OCI-LY3 (cell line): ENCODE data around the gene TESK2.
A peak's percentile ranks its signal among the peaks of the same experiment; 100 is the strongest.

Experiments used
- H2AFZ ChIP-seq: fragments of 200-600, 300-600 bp; shearing (Covaris generic); 2 replicates; pipeline ENCODE4 v1.6.0; 2014; ENCODE audit warnings: antibody characterized with exemption, low read depth, low read length
- H3K27ac ChIP-seq: fragments of 200-600, 300-600 bp; sonication (generic); 2 replicates; pipeline ENCODE4 v1.5.1; 2014; ENCODE audit warnings: mild to moderate bottlenecking, low read length, moderate library complexity, mixed read lengths
- H3K27me3 ChIP-seq: fragments of 200-600, 300-600 bp; sonication (generic); 2 replicates; pipeline ENCODE4 v1.6.1; 2014; ENCODE audit warnings: low read depth, low read length, mixed read lengths
- H3K36me3 ChIP-seq: fragments of 200-600, 300-600 bp; sonication (generic); replicated peaks from 2 replicates; pipeline ENCODE3; 2014; ENCODE audit warnings: low read depth, low read length, mixed read lengths
- H3K4me1 ChIP-seq: fragments of 300-600, 200-600 bp; sonication (generic); 2 replicates; pipeline ENCODE4 v1.6.1; 2014; ENCODE audit warnings: low read length, mixed read lengths
- H3K4me2 ChIP-seq: fragments of 200-600, 300-600 bp; sonication (generic); 2 replicates; pipeline ENCODE4 v1.6.1; 2014; ENCODE audit warnings: low read length, mixed read lengths
- H3K4me3 ChIP-seq: fragments of 300-600, 200-600 bp; sonication (generic); 2 replicates; pipeline ENCODE4 v1.5.1; 2014; ENCODE audit warnings: antibody characterized with exemption, mild to moderate bottlenecking, low read length, moderate library complexity
- H3K79me2 ChIP-seq: fragments of 300-600, 200-600 bp; shearing (Covaris generic); 2 replicates; pipeline ENCODE4 v1.6.1; 2014; ENCODE audit warnings: mild to moderate bottlenecking, low read length, mixed read lengths
- H3K9ac ChIP-seq: fragments of 300-600, 200-600 bp; shearing (Covaris generic); 2 replicates; pipeline ENCODE4 v1.6.0; 2014; ENCODE audit warnings: mild to moderate bottlenecking, low read length, moderate library complexity
- H3K9me3 ChIP-seq: fragments of 200-600, 300-600 bp; shearing (Covaris generic); 2 replicates; pipeline ENCODE4 v1.6.1; 2014; ENCODE audit warnings: low read length, mixed read lengths; ENCODE audit not compliant: insufficient read depth
- H4K20me1 ChIP-seq: fragments of 200-600, 300-600 bp; sonication (generic); 2 replicates; pipeline ENCODE4 v1.6.1; 2016; ENCODE audit warnings: low read length, mixed read lengths; ENCODE audit not compliant: insufficient read depth
- EZH2phosphoT487 ChIP-seq: fragments of 200-600 bp; shearing (Covaris generic); IDR thresholded peaks from 2 replicates; pipeline ENCODE4 v1.6.1; 2018; ENCODE audit warnings: antibody characterized with exemption, mixed run types, low read depth
- TF ChIP-seq, protein P1 (sequence below): fragments of 200-600, 300-600 bp; sonication (generic); IDR thresholded peaks from 2 replicates; pipeline ENCODE4 v1.5.1; 2014; ENCODE audit warnings: antibody characterized with exemption, low read length, low read depth

TESK2 gene

DNA sequence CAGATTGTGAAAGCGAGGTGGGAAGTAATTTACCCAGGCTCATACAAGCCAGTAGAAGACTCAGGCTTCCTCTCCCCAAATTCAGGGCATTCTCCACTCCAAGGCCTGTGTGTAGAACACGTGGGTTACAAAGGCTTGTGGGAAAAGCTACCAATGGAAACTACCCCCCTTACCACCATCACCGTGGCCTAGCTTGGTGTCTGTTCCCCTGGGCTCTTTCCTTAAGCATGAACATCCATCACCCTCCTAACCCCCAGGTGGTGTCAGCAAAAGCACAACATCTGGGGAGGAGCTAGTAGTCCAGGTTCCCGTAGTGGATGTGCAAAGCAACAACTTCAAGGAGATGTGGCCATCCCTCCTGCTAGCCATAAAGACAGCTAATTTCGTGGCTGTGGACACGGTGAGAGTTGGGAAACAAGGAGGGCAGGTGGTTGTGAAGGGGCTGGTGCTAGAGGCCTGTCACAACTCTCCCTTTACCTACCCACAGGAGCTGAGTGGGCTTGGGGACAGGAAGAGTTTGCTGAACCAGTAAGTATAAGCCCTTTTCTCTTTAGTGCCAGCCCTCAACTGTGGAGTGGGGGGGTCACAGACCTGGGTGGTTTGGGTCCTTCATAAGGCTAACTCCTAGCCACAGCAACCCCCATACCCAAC is 150.0 kb downstream of the TESK2 start:
- no peak overlapping the region for H2AFZ ChIP-seq

GRCh38 chr1:45339789-45340558 is 151.0 kb downstream of the TESK2 start, which contains the start of the genes MUTYH and TOE1:
TSS of gene MUTYH (minus strand) at chr1:45340440. CDS start at chr1:45334505, 5,935 bp downstream.
TSS of gene TOE1 (plus strand) at chr1:45340170. CDS start at chr1:45340253, 83 bp downstream.
- H3K9ac ChIP-seq, result peak within 1 kb of the TSS; percentile 87
- H3K27ac ChIP-seq, result peak within 1 kb of the TSS; percentile 80
- H3K79me2 ChIP-seq, result peaks cover 33% of the 10 kb centered on the region
- H3K4me3 ChIP-seq, result peak within 1 kb of the TSS; percentile 86
- peak within 1 kb of the TSS; percentile 89 for H3K4me2 ChIP-seq
- H3K27me3 ChIP-seq, result no peaks in the 10 kb centered on the region
- H2AFZ ChIP-seq, result peak within 1 kb of the TSS; percentile 6; the same call in 1 of the 2 replicates
- no peak for TF ChIP-seq EZH2phosphoT487
- TF ChIP-seq, protein P1, sequence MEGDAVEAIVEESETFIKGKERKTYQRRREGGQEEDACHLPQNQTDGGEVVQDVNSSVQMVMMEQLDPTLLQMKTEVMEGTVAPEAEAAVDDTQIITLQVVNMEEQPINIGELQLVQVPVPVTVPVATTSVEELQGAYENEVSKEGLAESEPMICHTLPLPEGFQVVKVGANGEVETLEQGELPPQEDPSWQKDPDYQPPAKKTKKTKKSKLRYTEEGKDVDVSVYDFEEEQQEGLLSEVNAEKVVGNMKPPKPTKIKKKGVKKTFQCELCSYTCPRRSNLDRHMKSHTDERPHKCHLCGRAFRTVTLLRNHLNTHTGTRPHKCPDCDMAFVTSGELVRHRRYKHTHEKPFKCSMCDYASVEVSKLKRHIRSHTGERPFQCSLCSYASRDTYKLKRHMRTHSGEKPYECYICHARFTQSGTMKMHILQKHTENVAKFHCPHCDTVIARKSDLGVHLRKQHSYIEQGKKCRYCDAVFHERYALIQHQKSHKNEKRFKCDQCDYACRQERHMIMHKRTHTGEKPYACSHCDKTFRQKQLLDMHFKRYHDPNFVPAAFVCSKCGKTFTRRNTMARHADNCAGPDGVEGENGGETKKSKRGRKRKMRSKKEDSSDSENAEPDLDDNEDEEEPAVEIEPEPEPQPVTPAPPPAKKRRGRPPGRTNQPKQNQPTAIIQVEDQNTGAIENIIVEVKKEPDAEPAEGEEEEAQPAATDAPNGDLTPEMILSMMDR, result no peak
- H4K20me1 ChIP-seq, result no peaks in the 10 kb centered on the region
- peaks cover 9% of the 10 kb centered on the region for H3K4me1 ChIP-seq
- no peaks in the 10 kb centered on the region for H3K9me3 ChIP-seq
- H3K36me3 ChIP-seq, result peaks cover 20% of the 10 kb centered on the region

More for the DNA sequence above, 150.0 kb downstream of the TESK2 start:
- Histone ChIP-seq H3K27ac (peak overlapping the region; percentile 80), H3K4me3 (peak overlapping the region; percentile 86), H3K27me3 (no peaks in the 10 kb centered on the region), H3K9ac (peak overlapping the region; percentile 87), H3K79me2 (peaks cover 33% of the 10 kb centered on the region), H3K9me3 (no peaks in the 10 kb centered on the region), H3K36me3 (peaks cover 20% of the 10 kb centered on the region), H4K20me1 (no peaks in the 10 kb centered on the region), H3K4me2 (peak overlapping the region; percentile 89), H3K4me1 (peaks cover 9% of the 10 kb centered on the region)
- TF ChIP-seq, protein P1, result no peak
- no peak for TF ChIP-seq EZH2phosphoT487

DNA sequence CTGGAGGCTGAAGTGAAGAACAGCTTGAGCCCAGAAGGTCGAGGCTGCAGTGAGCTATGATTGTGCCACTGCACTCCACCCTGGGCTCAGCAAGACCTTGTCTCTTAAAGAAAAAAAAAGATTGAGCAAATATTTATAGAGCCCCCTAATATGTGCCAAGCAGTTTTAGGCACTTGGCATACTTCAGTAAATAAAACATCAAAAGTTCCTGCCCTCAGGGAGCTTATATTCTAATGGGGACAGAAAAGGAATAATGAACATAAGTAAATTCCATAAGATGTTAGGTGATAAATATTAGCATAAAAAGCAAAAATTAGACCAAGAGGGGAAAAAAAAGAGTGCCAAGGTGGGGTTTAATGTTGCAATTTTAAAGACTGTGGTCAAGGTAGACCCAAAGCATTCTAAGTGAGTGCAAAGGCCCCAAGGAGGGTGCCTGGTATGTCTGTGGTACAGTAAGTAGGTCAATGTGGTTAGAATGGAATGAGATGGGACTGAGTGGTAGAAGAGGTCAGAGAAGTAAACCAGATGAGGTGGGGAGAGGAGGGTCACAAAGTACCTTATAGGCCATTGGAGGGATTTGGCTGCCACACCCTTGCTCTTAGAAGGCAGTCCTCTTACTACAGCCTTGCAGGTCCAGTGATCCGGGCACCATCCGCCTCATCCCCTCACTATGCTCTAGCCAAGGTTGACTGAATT is 153.2 kb downstream of the TESK2 start:
- H3K4me2 ChIP-seq, result no peak overlapping the region
- no peaks in the 10 kb centered on the region for H4K20me1 ChIP-seq
- H3K4me1 ChIP-seq, result peaks cover 9% of the 10 kb centered on the region
- peaks cover 33% of the 10 kb centered on the region for H3K79me2 ChIP-seq
- H2AFZ ChIP-seq, result no peak overlapping the region
- H3K9ac ChIP-seq, result no peak overlapping the region
- no peaks in the 10 kb centered on the region for H3K27me3 ChIP-seq
- H3K36me3 ChIP-seq, result peaks cover 16% of the 10 kb centered on the region
- H3K4me3 ChIP-seq, result no peak overlapping the region
- no peak overlapping the region for H3K27ac ChIP-seq
- no peaks in the 10 kb centered on the region for H3K9me3 ChIP-seq
- TF ChIP-seq, protein P1, result no peak
- TF ChIP-seq EZH2phosphoT487, result no peak

DNA sequence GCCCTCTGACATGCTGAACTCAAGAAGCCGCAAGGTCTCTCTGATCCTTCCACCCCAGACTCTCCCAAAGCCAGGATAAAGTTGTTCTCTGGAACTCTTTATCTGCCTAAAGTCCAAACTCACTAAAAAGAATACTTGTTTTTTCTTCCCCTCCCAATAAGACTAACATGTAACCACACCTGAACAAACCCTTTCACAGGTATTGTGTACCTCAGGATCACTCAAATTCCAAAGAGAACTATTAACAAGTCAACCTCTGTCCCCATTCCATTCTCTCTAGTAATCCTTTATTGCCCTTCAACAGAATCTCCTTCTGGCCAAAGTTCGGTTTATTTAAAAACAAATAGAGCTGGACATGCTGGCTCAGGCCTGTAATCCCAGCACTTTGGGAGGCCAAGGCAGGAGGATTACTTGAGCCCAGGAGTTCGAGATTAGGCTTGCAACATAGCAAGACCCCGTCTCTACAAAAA is 155.1 kb downstream of the TESK2 start:
- Histone ChIP-seq H3K27me3 (no peaks in the 10 kb centered on the region), H3K4me2 (no peak overlapping the region), H3K4me1 (peaks cover 4% of the 10 kb centered on the region), H3K27ac (no peak overlapping the region), H2AFZ (no peak overlapping the region), H3K9ac (no peak overlapping the region), H3K4me3 (no peak overlapping the region), H4K20me1 (no peaks in the 10 kb centered on the region), H3K79me2 (peaks cover 20% of the 10 kb centered on the region), H3K9me3 (no peaks in the 10 kb centered on the region), H3K36me3 (peaks cover 11% of the 10 kb centered on the region)
- TF ChIP-seq, protein P1, result no peak
- TF ChIP-seq EZH2phosphoT487, result no peak
